ENCODE measurements around the gene COX20.

The COX20 gene

GRCh38 chr1:244869364-244869827 is 33.9 kb downstream of the COX20 start:
- 92 to 93% methylated on average over 12 of the region's 12 CpGs for WGBS, 2 experiments
- Histone ChIP-seq H3K27ac (ENCODE audit: insufficient read depth, low read depth, low read length, poor library complexity, severe bottlenecking) (no peak overlapping the region), H3K4me3 (ENCODE audit: insufficient read depth, low read depth, low read length) (no peak overlapping the region), H3K27me3 (ENCODE audit: control insufficient read depth, insufficient read depth, low read length, poor library complexity, severe bottlenecking) (no peaks in the 10 kb centered on the region), H3K4me1 (ENCODE audit: control insufficient read depth, insufficient read depth, low read length) (peaks cover 7% of the 10 kb centered on the region), H3K9me3 (ENCODE audit: control insufficient read depth, low read length) (no peaks in the 10 kb centered on the region), H3K36me3 (ENCODE audit: control insufficient read depth, insufficient read depth, low read length) (no peaks in the 10 kb centered on the region)

GRCh38 chr1:244869950-244870349 is 34.5 kb downstream of the COX20 start:
- Histone ChIP-seq H3K27ac (ENCODE audit: insufficient read depth, low read depth, low read length, poor library complexity, severe bottlenecking) (no peak overlapping the region), H3K4me3 (ENCODE audit: insufficient read depth, low read depth, low read length) (no peak overlapping the region), H3K4me1 (ENCODE audit: control insufficient read depth, insufficient read depth, low read length) (peaks cover 8% of the 10 kb centered on the region), H3K36me3 (ENCODE audit: control insufficient read depth, insufficient read depth, low read length) (no peaks in the 10 kb centered on the region), H3K9me3 (ENCODE audit: control insufficient read depth, low read length) (no peaks in the 10 kb centered on the region), H3K27me3 (ENCODE audit: control insufficient read depth, insufficient read depth, low read length, poor library complexity, severe bottlenecking) (no peaks in the 10 kb centered on the region)
- WGBS, 2 experiments: 97 to 98% methylated on average over 3 of the region's 4 CpGs

GRCh38 chr1:244874974-244875579 is 39.6 kb downstream of the COX20 start:
- no peaks in the 10 kb centered on the region for H3K9me3 ChIP-seq (ENCODE audit: control insufficient read depth, low read length)
- 27 to 37% methylated on average over 6 to 7 of the region's 7 CpGs for WGBS, 2 experiments
- H3K27ac ChIP-seq (ENCODE audit: insufficient read depth, low read depth, low read length, poor library complexity, severe bottlenecking): no peak overlapping the region
- peaks cover 6% of the 10 kb centered on the region for H3K4me1 ChIP-seq (ENCODE audit: control insufficient read depth, insufficient read depth, low read length)
- no peaks in the 10 kb centered on the region for H3K27me3 ChIP-seq (ENCODE audit: control insufficient read depth, insufficient read depth, low read length, poor library complexity, severe bottlenecking)
- H3K36me3 ChIP-seq (ENCODE audit: control insufficient read depth, insufficient read depth, low read length): no peaks in the 10 kb centered on the region
- H3K4me3 ChIP-seq (ENCODE audit: insufficient read depth, low read depth, low read length): no peak overlapping the region

GRCh38 chr1:244876228-244876910 is 40.9 kb downstream of the COX20 start:
- Histone ChIP-seq H3K36me3 (ENCODE audit: control insufficient read depth, insufficient read depth, low read length) (no peaks in the 10 kb centered on the region), H3K27ac (ENCODE audit: insufficient read depth, low read depth, low read length, poor library complexity, severe bottlenecking) (no peak overlapping the region), H3K27me3 (ENCODE audit: control insufficient read depth, insufficient read depth, low read length, poor library complexity, severe bottlenecking) (no peaks in the 10 kb centered on the region), H3K9me3 (ENCODE audit: control insufficient read depth, low read length) (no peaks in the 10 kb centered on the region), H3K4me3 (ENCODE audit: insufficient read depth, low read depth, low read length) (no peak overlapping the region), H3K4me1 (ENCODE audit: control insufficient read depth, insufficient read depth, low read length) (peaks cover 6% of the 10 kb centered on the region)
- 93 to 94% methylated on average over 7 to 8 of the region's 8 CpGs for WGBS, 2 experiments

GRCh38 chr1:244878681-244879080 is 43.2 kb downstream of the COX20 start:
- Histone ChIP-seq H3K9me3 (ENCODE audit: control insufficient read depth, low read length) (no peaks in the 10 kb centered on the region), H3K27ac (ENCODE audit: insufficient read depth, low read depth, low read length, poor library complexity, severe bottlenecking) (no peak overlapping the region), H3K4me3 (ENCODE audit: insufficient read depth, low read depth, low read length) (no peak overlapping the region), H3K36me3 (ENCODE audit: control insufficient read depth, insufficient read depth, low read length) (no peaks in the 10 kb centered on the region), H3K27me3 (ENCODE audit: control insufficient read depth, insufficient read depth, low read length, poor library complexity, severe bottlenecking) (no peaks in the 10 kb centered on the region), H3K4me1 (ENCODE audit: control insufficient read depth, insufficient read depth, low read length) (peaks cover 10% of the 10 kb centered on the region)
- 91 to 92% methylated on average over 5 of the region's 5 CpGs for WGBS, 2 experiments

- WGBS, 2 experiments: 68 to 71% methylated on average over 11 of the region's 11 CpGs
- Histone ChIP-seq H3K4me1 (ENCODE audit: control insufficient read depth, insufficient read depth, low read length) (peaks cover 4% of the 10 kb centered on the region), H3K27ac (ENCODE audit: insufficient read depth, low read depth, low read length, poor library complexity, severe bottlenecking) (no peak overlapping the region), H3K4me3 (ENCODE audit: insufficient read depth, low read depth, low read length) (no peak overlapping the region), H3K27me3 (ENCODE audit: control insufficient read depth, insufficient read depth, low read length, poor library complexity, severe bottlenecking) (no peaks in the 10 kb centered on the region), H3K9me3 (ENCODE audit: control insufficient read depth, low read length) (no peaks in the 10 kb centered on the region), H3K36me3 (ENCODE audit: control insufficient read depth, insufficient read depth, low read length) (no peaks in the 10 kb centered on the region)
These were observed 46.3 kb downstream of the COX20 start for GRCh38 chr1:244881552-244882280.

- H3K27ac ChIP-seq (ENCODE audit: insufficient read depth, low read depth, low read length, poor library complexity, severe bottlenecking): no peak overlapping the region
- H3K4me3 ChIP-seq (ENCODE audit: insufficient read depth, low read depth, low read length): no peak overlapping the region
- H3K27me3 ChIP-seq (ENCODE audit: control insufficient read depth, insufficient read depth, low read length, poor library complexity, severe bottlenecking): no peaks in the 10 kb centered on the region
- H3K36me3 ChIP-seq (ENCODE audit: control insufficient read depth, insufficient read depth, low read length): no peaks in the 10 kb centered on the region
- H3K4me1 ChIP-seq (ENCODE audit: control insufficient read depth, insufficient read depth, low read length): no peaks in the 10 kb centered on the region
- H3K9me3 ChIP-seq (ENCODE audit: control insufficient read depth, low read length): no peaks in the 10 kb centered on the region
- 96 to 98% methylated on average over 4 of the region's 4 CpGs for WGBS, 2 experiments
These were observed 51.8 kb downstream of the COX20 start for GRCh38 chr1:244887281-244887680.

- Histone ChIP-seq H3K4me1 (ENCODE audit: control insufficient read depth, insufficient read depth, low read length) (no peaks in the 10 kb centered on the region), H3K9me3 (ENCODE audit: control insufficient read depth, low read length) (no peaks in the 10 kb centered on the region), H3K27ac (ENCODE audit: insufficient read depth, low read depth, low read length, poor library complexity, severe bottlenecking) (no peak overlapping the region), H3K36me3 (ENCODE audit: control insufficient read depth, insufficient read depth, low read length) (no peaks in the 10 kb centered on the region), H3K27me3 (ENCODE audit: control insufficient read depth, insufficient read depth, low read length, poor library complexity, severe bottlenecking) (no peaks in the 10 kb centered on the region), H3K4me3 (ENCODE audit: insufficient read depth, low read depth, low read length) (no peak overlapping the region)
- WGBS, 2 experiments: 92 to 93% methylated on average over 7 of the region's 7 CpGs
These were observed 58.4 kb downstream of the COX20 start for GRCh38 chr1:244893836-244894235.

Data from ectodermal cell (in vitro differentiated cells).